NOMO-1 (cell line): ENCODE results near the gene NOTCH1.

ENCODE experiments used
- DNase-seq, 2 experiments: peaks; one replicate each; lab custom pipeline; 2025; ENCODE audit not compliant: unreplicated experiment in 2 of 2; lab: John Stamatoyannopoulos, UW

NOTCH1 gene

GRCh38 chr9:136471802-136472487, 73.9 kb downstream of the NOTCH1 start:
- DNase-seq = no peak

DNA sequence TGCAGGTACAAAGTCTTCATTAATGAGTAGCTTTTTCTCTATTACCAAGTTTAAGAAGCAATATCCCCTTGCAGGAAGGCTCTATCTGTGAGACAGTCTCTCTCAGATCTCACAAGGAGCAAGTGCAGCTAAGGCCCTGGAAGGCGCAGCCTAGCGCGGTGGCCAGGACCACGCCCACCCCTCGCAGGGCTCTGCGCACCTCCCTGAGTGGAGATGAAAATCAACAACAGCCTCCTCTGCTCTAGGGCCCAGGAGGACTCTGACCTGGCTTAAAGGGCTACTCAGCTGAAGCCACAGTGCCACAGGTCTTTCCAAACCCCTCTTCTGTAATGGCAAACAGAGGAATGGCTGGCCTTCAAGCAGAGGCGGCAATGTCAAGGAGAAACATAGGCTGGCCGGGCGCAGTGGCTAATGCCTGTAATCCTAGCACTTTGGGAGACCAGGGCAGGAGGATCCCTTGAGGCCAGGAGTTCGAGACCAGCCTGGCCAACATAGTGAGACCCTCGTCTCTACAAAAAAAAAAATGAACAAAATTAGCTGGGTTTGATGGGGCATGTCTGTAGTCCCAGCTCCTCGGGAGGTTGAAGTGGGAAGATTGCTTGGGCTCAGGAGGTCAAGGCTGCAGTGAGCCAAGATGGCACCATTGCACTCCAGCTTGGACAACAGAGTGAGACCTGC, 74.9 kb downstream of the NOTCH1 start:
- DNase-seq = no peak

DNA sequence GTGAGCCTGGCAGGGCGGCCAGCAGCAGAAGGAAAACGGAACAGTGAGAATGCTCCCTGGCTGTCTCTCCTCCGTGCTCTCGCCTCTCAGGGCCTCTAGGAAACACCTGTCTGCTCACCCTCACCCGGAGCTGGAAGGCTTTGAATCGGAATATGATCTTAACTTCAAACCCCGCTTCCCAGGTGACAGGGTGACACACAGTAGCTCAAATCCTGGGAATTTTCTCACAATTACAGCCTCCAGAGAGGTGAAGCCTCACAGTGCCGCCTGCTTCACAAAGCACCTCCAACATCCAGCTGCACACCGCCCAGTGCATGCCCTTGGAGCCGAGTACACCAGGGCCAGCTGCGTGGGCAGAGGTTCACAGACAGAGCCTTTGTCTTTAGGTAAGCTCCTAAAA, 75.5 kb downstream of the NOTCH1 start:
- DNase-seq = no peak

- no peak for DNase-seq
Observed at GRCh38 chr9:136467766-136468165, 78.1 kb downstream of the NOTCH1 start.

DNA sequence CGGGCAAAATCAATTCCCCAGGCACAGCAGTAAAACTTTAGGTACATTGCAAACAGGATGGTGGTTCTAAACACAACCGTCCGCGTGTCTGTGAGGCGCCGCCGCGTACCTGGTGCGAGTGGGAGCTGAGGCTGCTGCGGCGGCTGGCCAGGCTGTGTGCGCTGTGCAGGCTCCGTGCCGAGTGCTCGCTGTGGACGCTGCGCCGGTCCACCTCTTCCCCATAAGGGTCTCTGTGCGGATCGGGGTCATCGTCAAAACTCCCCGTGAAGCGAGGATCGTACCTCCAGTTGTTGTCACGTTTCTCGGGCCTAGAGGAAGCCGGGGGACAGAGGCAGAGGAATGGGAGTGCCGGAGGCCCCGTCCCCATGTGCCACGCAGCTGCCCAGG, 79.7 kb downstream of the NOTCH1 start:
- DNase-seq = no peak

GRCh38 chr9:136465500-136466154, 80.2 kb downstream of the NOTCH1 start:
- no peak for DNase-seq

- no peak for DNase-seq
Observed at GRCh38 chr9:136464241-136464640, 81.6 kb downstream of the NOTCH1 start.

DNA sequence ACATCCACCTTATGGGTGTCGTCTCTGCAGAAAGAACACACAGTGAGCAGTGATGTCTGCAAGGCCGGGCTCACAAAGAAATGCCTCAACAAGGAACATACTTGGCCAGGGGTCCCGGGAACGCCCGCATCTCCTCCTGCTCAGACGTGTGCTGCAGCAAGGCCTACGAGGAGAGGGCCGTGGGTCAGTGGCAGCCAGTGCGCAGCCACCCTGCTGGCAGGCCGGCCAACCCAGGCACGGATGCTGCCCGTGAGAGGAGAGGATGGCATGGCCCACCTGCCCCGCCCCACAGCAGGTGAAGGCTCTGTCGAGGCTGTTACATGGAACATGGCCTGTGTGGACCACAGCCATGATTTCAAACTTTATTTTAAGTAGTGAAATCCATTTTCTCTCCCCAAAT, 82.3 kb downstream of the NOTCH1 start:
- DNase-seq = no peak

DNA sequence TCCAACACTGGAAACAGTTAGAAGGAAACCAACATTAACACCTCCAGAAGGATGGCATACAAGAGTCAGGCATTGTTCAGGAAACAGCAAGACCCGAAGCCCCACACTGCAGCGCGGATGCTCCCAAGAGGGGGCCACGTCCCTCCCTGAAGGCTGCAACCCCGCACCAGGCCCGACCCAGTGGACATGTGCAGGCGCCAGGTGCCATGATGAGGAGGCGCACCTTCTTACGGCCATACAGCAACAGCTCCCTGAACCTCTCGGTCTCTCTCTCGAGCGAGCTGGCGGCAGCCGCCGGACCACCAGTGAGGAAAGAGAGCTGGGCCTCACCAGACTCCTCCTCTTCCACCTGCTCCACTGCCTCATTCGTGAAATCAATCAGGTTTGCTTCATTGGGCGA, 83.2 kb downstream of the NOTCH1 start:
- no peak for DNase-seq

- DNase-seq = no peak
Observed at GRCh38 chr9:136460772-136461325, 85.0 kb downstream of the NOTCH1 start.

DNA sequence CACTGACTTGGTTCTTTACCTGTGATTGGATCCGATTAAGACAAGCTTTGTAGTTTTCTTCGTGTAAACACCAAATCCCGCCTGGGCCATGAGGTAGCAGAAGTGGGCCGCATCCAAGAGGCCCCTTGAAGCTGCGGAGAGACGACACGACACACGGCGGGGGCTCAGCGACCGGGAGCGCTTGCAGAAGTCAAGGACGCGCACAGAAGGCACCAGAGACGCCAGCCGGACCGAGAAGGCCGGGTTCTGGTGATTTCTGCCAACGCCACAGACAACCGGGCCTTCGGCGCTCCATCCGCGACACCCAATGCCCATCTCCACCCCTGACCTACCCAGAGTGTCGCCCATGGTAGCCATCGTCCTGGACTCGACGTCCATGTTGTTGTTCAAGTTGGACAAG, 86.4 kb downstream of the NOTCH1 start:
- DNase-seq = no peak

DNA sequence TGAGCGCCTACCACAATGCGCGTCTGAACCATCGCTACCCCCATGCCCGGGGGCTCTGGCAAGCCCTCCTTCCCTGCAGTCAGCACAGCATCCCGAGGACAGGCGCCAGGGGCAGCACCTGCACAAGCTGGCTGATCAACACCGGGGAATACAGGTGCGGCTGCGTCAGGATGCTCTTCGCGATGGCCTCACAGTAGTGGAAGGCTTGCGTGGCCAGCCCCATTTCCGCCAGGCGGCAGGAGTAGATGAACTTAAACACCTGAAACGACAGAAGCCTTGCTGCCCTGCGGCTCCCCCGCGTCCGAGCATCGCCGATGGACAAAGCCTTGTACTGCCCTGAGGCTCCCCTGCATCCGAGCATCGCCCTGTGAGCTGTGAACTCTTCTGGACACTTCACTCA, 88.5 kb downstream of the NOTCH1 start:
- DNase-seq = no peak

GRCh38 chr9:136456258-136456657, 89.6 kb downstream of the NOTCH1 start:
- DNase-seq = no peak

GRCh38 chr9:136455043-136456002, 90.5 kb downstream of the NOTCH1 start:
- no peak for DNase-seq

- DNase-seq = no peak
Observed at GRCh38 chr9:136454026-136454796, 91.6 kb downstream of the NOTCH1 start.

DNA sequence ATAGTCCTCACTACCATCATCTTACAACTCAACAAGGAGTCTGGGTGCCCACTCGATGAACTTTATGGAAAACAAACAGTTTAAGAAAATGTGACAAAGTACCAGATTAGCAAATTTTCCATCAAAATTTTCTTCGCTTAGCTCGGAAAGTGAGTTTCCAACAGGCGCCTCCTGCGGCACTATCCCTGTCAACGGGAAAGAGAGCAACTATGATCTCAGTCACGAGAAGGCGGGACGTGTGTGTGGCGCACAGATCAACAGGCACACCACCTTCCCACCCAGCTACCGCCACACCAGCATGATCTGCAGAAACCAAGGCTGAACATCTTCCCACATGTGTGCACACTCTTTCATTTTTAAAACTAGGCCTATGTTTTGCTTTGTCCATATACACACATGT, 92.5 kb downstream of the NOTCH1 start:
- DNase-seq = no peak

DNA sequence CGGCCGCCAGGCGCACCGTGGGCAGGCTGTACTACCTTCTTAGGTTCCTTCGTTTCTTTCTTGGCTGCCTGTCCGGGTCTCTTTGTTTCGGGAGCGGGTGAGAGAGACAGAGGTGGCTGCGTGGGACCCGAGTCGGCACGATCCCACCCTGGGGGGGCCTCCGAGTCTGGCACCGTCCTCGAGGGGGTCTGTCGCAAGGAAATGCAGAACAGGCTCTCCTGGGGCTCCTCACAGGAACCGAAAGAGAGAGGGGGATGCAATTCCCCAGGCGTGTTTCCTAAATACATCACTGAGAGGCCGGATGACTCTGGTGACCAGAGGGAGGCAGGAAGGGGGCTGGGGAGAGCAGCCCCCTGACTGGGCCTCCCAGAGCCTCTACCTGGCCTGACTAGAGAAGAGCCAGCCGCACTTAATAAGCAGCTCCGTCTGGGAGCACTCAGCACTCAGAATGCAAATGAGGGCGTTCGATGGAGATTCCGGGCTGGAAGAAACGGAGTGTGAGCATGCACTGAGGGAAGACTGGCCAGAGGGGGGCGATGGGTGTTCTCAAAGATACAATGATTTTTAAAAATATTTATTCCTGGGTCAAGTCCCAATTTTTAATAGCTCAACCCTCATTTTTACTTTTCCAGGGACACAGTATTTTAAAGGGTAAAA, 94.5 kb downstream of the NOTCH1 start:
- no peak for DNase-seq

- DNase-seq = no peak
Observed at GRCh38 chr9:136448655-136449054, 97.2 kb downstream of the NOTCH1 start.

DNA sequence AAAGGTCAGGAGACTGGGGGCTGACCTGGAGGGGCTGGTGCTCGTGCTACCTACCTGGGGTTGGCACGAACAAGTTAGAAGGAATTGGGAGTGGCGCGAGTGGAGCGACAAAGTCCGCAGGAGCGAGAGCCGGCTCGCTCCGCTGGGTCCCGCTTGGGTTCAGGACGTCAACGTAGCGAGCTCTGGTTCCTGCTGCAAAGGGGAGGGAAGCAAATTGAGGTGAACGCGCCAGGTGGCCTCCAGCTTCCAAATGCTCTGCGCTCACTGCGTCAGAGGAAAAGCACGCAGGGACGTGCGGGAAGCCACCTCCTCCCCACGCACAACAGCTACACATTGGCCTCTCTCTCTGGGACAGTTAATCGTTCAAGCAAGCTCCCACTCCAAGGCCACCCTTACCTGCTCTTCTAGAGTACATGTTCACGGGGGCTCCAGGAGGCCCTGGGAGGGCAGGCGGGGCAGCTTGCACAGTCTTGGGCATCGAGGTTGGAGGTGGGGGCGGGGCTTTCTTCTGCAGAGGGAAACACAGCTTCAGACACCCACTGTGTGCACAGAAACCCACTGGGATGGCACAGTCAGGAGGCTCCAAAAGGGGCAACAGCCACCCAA, 98.6 kb downstream of the NOTCH1 start:
- DNase-seq = no peak
